A673 (cell line): ENCODE measurements around the gene TECPR2. TPM values are rescaled to one million over a fixed set of nuclear protein-coding genes. Genes with fewer than 3 reads are reported as not detected.

Experiments
- BruUV-seq: library from RNA; stranded (reverse); fragments of 400-500 nt; replicated peaks from 2 replicates; lab custom pipeline; 2021; lab: Mats Ljungman, UMichigan
- CTCF ChIA-PET: fragments of 300-600 bp; sonication (Branson Sonifier 250); formaldehyde crosslinking; loops from one replicate; lab custom pipeline; 2022; ENCODE audit warnings: antibody characterized with exemption; lab: Charles Lee
- POLR2A ChIA-PET: fragments of 300-600 bp; sonication (Branson Sonifier 250); formaldehyde crosslinking; loops from one replicate; lab custom pipeline; 2022; ENCODE audit warnings: antibody characterized with exemption; ENCODE audit not compliant: low non-redundant PET; lab: Charles Lee
- DNase-seq: peaks from one replicate; pipeline ENCODE4 v3.0.0-alpha.2; 2015; ENCODE audit warnings: low spot score
- H3K27ac ChIP-seq: fragments of 200-600 bp; sonication (generic); 2 replicates; pipeline ENCODE4 v1.5.1; 2016; ENCODE audit warnings: mixed run types, low read depth, mild to moderate bottlenecking, mixed read lengths, antibody characterized with exemption, low read length; ENCODE audit not compliant: poor library complexity, severe bottlenecking
- H3K27me3 ChIP-seq: fragments of 200-600 bp; sonication (generic); replicated peaks from 2 replicates; pipeline ENCODE4 v1.6.1; 2017; ENCODE audit warnings: mixed run types, low read depth, mild to moderate bottlenecking, mixed read lengths, antibody characterized with exemption, low read length; ENCODE audit not compliant: insufficient read depth, poor library complexity
- H3K36me3 ChIP-seq: fragments of 200-600 bp; sonication (generic); 2 replicates; pipeline ENCODE4 v1.6.1; 2016; ENCODE audit warnings: mixed run types, mild to moderate bottlenecking, mixed read lengths, antibody characterized with exemption, low read length; ENCODE audit not compliant: insufficient read depth, poor library complexity, severe bottlenecking
- H3K4me1 ChIP-seq: fragments of 200-600 bp; sonication (generic); 2 replicates; pipeline ENCODE4 v1.6.1; 2017; ENCODE audit warnings: mixed run types, mild to moderate bottlenecking, mixed read lengths, antibody characterized with exemption, low read length; ENCODE audit not compliant: insufficient read depth, poor library complexity, severe bottlenecking
- H3K4me3 ChIP-seq: fragments of 200-600 bp; sonication (generic); 2 replicates; pipeline ENCODE4 v1.5.1; 2016; ENCODE audit warnings: low read depth, mixed run types, mild to moderate bottlenecking, mixed read lengths, low read length; ENCODE audit not compliant: poor library complexity, severe bottlenecking
- H3K9me3 ChIP-seq: fragments of 200-600 bp; sonication (generic); 2 replicates; pipeline ENCODE4 v1.6.1; 2016; ENCODE audit warnings: mixed run types, low read depth, mild to moderate bottlenecking, mixed read lengths, antibody characterized with exemption, low read length; ENCODE audit not compliant: poor library complexity, severe bottlenecking
- EZH2 ChIP-seq: fragments of 200-600 bp; sonication (generic); IDR thresholded peaks from 2 replicates; pipeline ENCODE4 v1.6.1; 2017; ENCODE audit warnings: borderline replicate concordance, low read depth, mild to moderate bottlenecking, mixed read lengths, antibody characterized with exemption, low read length; ENCODE audit not compliant: poor library complexity, severe bottlenecking
- intact Hi-C: fragments of 100-400 bp; cut with micrococcal nuclease; formaldehyde crosslinking; loops from one replicate; pipeline ENCODE4 v1.10.0; 2022; ENCODE audit not compliant: unreplicated experiment
- total RNA-seq: library from RNA; stranded (reverse); gene quantifications from 2 replicates; pipeline ENCODE4 v1.2.3, GENCODE V29; 2021
- TF ChIP-seq, protein P1 (sequence below): fragments of 300-800, 200-600 bp; sonication (generic); conservative IDR thresholded peaks from 2 replicates; pipeline ENCODE4 v1.5.1; 2017; ENCODE audit warnings: low read depth, mild to moderate bottlenecking, antibody characterized with exemption, low read length, moderate library complexity, mixed read lengths

TECPR2 gene
- total RNA-seq, 1 experiment from 2014 or later, result 22.1 TPM

DNA sequence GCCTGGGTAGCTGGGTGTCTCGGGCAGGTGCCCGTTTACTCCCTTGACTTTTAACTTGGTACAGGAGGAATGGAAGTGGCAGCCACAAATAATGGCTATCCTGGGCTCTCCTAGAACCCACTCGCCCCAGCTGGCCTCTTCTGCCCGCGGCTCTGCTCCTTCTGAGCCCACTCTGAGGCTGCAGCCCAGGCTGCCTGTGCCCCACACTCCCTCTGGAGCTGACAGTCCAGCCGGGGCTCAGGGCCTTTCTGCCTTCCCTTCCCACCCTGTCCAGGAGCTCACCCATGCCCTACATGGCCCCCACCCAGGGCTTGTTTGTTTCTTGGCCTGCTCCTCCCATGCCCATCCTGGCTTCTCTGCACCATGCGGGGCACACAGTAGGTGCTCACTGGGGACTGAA is 27.6 kb upstream of the TECPR2 start:
- POLR2A ChIA-PET, result no interaction called here
- Histone ChIP-seq H3K27ac (no peak overlapping the region), H3K4me1 (no peaks in the 10 kb centered on the region), H3K27me3 (no peaks in the 10 kb centered on the region), H3K9me3 (no peaks in the 10 kb centered on the region), H3K36me3 (peaks cover 3% of the 10 kb centered on the region), H3K4me3 (no peak overlapping the region)
- TF ChIP-seq, protein P1, sequence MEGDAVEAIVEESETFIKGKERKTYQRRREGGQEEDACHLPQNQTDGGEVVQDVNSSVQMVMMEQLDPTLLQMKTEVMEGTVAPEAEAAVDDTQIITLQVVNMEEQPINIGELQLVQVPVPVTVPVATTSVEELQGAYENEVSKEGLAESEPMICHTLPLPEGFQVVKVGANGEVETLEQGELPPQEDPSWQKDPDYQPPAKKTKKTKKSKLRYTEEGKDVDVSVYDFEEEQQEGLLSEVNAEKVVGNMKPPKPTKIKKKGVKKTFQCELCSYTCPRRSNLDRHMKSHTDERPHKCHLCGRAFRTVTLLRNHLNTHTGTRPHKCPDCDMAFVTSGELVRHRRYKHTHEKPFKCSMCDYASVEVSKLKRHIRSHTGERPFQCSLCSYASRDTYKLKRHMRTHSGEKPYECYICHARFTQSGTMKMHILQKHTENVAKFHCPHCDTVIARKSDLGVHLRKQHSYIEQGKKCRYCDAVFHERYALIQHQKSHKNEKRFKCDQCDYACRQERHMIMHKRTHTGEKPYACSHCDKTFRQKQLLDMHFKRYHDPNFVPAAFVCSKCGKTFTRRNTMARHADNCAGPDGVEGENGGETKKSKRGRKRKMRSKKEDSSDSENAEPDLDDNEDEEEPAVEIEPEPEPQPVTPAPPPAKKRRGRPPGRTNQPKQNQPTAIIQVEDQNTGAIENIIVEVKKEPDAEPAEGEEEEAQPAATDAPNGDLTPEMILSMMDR, result no peak
- TF ChIP-seq EZH2, result no peak
- CTCF ChIA-PET, result no interaction called here
- BruUV-seq, result no TSS peak
- DNase-seq, result no peak
- intact Hi-C loops, result no loop called here

- Histone ChIP-seq H3K4me3 (no peak overlapping the region), H3K27me3 (no peaks in the 10 kb centered on the region), H3K9me3 (no peaks in the 10 kb centered on the region), H3K27ac (no peak overlapping the region), H3K4me1 (no peaks in the 10 kb centered on the region), H3K36me3 (peaks cover 13% of the 10 kb centered on the region)
- BruUV-seq, result no TSS peak
- ChIA-PET CTCF (no interaction called here), POLR2A (interaction anchor here (1.0 kb wide), 1 partner anchor 596 kb away, joined by 4 read pairs; no protein-coding TSS in a partner anchor)
- no peak for DNase-seq
- no peak for TF ChIP-seq EZH2
- TF ChIP-seq, protein P1, result no peak
- intact Hi-C loops, result no loop called here
These were observed 24.0 kb upstream of the TECPR2 start for GRCh38 chr14:102338724-102339123.

DNA sequence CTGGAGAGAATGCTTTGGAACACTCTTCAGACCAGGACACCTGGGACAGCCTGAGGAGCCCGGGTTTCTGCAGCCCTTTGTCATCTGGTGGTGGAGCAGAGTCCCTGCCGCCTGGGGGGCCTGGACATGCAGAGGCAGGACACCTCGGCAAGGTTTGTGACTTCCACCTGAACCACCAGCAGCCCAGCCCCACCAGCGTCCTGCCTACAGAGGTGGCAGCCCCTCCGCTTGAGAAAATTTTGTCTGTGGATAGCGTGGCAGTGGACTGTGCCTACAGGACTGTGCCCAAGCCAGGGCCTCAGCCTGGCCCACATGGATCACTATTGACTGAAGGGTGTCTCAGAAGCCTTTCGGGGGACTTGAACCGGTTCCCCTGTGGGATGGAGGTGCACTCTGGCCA is 21.2 kb upstream of the TECPR2 start:
- TF ChIP-seq EZH2, result no peak
- TF ChIP-seq, protein P1, result no peak
- Histone ChIP-seq H3K4me3 (no peak overlapping the region), H3K4me1 (no peaks in the 10 kb centered on the region), H3K9me3 (no peaks in the 10 kb centered on the region), H3K27me3 (no peaks in the 10 kb centered on the region), H3K27ac (no peak overlapping the region), H3K36me3 (peaks cover 23% of the 10 kb centered on the region)
- DNase-seq, result no peak
- CTCF ChIA-PET, result no interaction called here
- POLR2A ChIA-PET, result no interaction called here
- intact Hi-C loops, result no loop called here
- BruUV-seq, result no TSS peak
